K562 (cell line): ENCODE data around the gene CPED1. TPM values are rescaled to one million over a fixed set of nuclear protein-coding genes. Genes with fewer than 3 reads are reported as not detected.

ENCODE experiments used
- CAMTA2 ChIP-seq: fragments of 250-450 bp; sonication (Bioruptor Pico); conservative IDR thresholded peaks from 2 replicates; pipeline ENCODE4 v1.5.1; 2022
- CBFB ChIP-seq: sonication (generic); formaldehyde crosslinking; IDR thresholded peaks from 2 replicates; pipeline ENCODE4 v1.4.0; 2020; ENCODE audit warnings: mild to moderate bottlenecking, missing genetic modification reagents
- JUN ChIP-seq, 2 experiments: sonication (generic) in 1 of 2; formaldehyde crosslinking in 1 of 2; IDR thresholded peaks; 2 replicates each; pipeline versions ENCODE4 v1.6.1 to v1.8.0; 2012 to 2022; ENCODE audit warnings: borderline replicate concordance in 2 of 2, mild to moderate bottlenecking in 2 of 2, improper control_type of control experiment in 1 of 2, low read depth in 1 of 2, low read length in 1 of 2, missing genetic modification reagents in 1 of 2
- MEF2D ChIP-seq: conservative IDR thresholded peaks from 2 replicates; pipeline ENCODE4 v1.6.1; 2016; ENCODE audit warnings: low read depth, missing genetic modification characterization, missing compliant biosample characterization
- PRMT5 ChIP-seq: sonication (generic); formaldehyde crosslinking; IDR thresholded peaks from 2 replicates; pipeline ENCODE4 v1.5.0; 2020; ENCODE audit warnings: missing genetic modification reagents
- RBM39 ChIP-seq: fragments of 200-400 bp; formaldehyde crosslinking; optimal IDR thresholded peaks from 2 replicates; pipeline ENCODE3; 2018; ENCODE audit warnings: low read depth, low read length
- STAG1 ChIP-seq: sonication (generic); formaldehyde crosslinking; IDR thresholded peaks from 2 replicates; pipeline ENCODE4 v1.5.0; 2020; ENCODE audit warnings: missing genetic modification reagents, borderline replicate concordance
- TCF7 ChIP-seq: sonication (generic); IDR thresholded peaks from 2 replicates; pipeline ENCODE4 v1.6.1; 2016; ENCODE audit warnings: antibody characterized with exemption, borderline replicate concordance
- ZNF133 ChIP-seq: fragments of 250-450 bp; sonication (Bioruptor Pico); IDR thresholded peaks from 2 replicates; pipeline ENCODE4 v1.4.0; 2020; ENCODE audit warnings: mild to moderate bottlenecking
- polyA plus RNA-seq, 8 experiments: library from polyadenylated mRNA; depleted of rRNA in 4 of 8; stranded (reverse) in 5 of 8; unstranded in 3 of 8; fragments of >200 nt; fragmentation: Nextera tagmentation in 2 of 8; fragmentation: Illumina TruSeq in 1 of 8; extraction: Ambion mirVana in 2 of 8; extraction: Trizol in 1 of 8; gene quantifications; 2 replicates each; pipeline versions ENCODE4 v1.2.1 to v1.2.3, GENCODE V29; 2011 to 2014; ENCODE audit warnings: inconsistent platforms in 1 of 8, missing spikeins in 1 of 8
- total RNA-seq, 7 experiments: library from RNA; depleted of rRNA in 6 of 7; stranded (reverse); fragments of >200 nt in 6 of 7; fragmentation: Illumina TruSeq in 2 of 7; extraction: Trizol in 2 of 7; gene quantifications; 2 replicates each; pipeline versions ENCODE4 v1.2.1 to v1.2.3, GENCODE V29; 2011 to 2021; ENCODE audit warnings: low replicate concordance in 1 of 7
- TF ChIP-seq, protein P1 (sequence below), 2 experiments: fragments of 450-650 bp in 1 of 2; sonication (generic) in 1 of 2; formaldehyde crosslinking in 1 of 2; IDR thresholded peaks; 2 replicates each; pipeline versions ENCODE4 v1.7.1 to v1.9.0; 2016 to 2022; ENCODE audit warnings: inconsistent platforms in 1 of 2, mild to moderate bottlenecking in 1 of 2, missing genetic modification reagents in 1 of 2
- TF ChIP-seq, protein P2 (sequence below): fragments of 250-450 bp; sonication (Bioruptor Pico); IDR thresholded peaks from 2 replicates; pipeline ENCODE4 v1.4.0; 2020; ENCODE audit warnings: mild to moderate bottlenecking, moderate library complexity, borderline replicate concordance
- TF ChIP-seq, protein P3 (sequence below): fragments of 200-400 bp; formaldehyde crosslinking; IDR thresholded peaks from 2 replicates; pipeline ENCODE4 v1.6.1; 2017; ENCODE audit warnings: mild to moderate bottlenecking, low read depth, low read length, moderate library complexity

CPED1 gene
- total and polyA plus RNA-seq, 9 of the 15 experiments (the other 6 are each of a cell fraction or from before 2014, with no cell fraction given), result 195 to 393 (median 290) TPM

DNA sequence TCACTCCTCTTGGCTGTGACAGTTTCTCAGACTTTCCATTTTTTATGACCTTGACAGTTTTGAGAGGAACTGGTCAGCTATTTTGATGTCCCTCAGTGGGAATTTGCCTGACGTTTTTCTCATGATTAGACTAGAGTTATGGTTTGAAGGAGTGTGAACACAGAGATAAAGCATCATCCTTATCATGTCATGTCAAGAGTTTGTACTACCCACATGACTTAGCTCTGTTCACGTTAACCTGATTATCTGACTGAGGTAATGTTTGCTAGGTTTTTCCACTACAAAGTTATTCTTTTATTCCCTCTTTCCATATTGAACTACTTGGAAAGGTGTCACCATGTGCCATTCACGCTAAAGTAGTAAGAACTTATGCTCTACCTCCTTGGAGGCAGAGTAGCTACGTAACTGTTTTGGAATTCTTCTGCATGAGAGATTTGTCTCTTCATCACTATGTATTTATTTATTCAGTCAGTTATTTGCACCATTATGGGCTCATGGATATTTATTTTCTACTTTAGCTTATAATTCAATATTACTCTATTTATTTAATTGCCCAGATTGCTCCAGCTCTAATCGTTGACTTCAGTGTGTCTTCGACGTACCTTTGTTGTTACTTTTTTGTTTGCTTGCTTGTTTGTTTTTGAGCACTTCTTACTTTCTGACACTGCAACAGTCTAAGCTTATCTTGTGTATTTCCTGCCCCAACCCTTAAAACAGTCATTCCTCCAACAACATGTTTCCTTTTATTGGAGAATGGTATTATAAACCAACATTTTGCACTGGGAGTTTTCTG, 50.4 kb downstream of the CPED1 start (continued):
- TF ChIP-seq, protein P1, sequence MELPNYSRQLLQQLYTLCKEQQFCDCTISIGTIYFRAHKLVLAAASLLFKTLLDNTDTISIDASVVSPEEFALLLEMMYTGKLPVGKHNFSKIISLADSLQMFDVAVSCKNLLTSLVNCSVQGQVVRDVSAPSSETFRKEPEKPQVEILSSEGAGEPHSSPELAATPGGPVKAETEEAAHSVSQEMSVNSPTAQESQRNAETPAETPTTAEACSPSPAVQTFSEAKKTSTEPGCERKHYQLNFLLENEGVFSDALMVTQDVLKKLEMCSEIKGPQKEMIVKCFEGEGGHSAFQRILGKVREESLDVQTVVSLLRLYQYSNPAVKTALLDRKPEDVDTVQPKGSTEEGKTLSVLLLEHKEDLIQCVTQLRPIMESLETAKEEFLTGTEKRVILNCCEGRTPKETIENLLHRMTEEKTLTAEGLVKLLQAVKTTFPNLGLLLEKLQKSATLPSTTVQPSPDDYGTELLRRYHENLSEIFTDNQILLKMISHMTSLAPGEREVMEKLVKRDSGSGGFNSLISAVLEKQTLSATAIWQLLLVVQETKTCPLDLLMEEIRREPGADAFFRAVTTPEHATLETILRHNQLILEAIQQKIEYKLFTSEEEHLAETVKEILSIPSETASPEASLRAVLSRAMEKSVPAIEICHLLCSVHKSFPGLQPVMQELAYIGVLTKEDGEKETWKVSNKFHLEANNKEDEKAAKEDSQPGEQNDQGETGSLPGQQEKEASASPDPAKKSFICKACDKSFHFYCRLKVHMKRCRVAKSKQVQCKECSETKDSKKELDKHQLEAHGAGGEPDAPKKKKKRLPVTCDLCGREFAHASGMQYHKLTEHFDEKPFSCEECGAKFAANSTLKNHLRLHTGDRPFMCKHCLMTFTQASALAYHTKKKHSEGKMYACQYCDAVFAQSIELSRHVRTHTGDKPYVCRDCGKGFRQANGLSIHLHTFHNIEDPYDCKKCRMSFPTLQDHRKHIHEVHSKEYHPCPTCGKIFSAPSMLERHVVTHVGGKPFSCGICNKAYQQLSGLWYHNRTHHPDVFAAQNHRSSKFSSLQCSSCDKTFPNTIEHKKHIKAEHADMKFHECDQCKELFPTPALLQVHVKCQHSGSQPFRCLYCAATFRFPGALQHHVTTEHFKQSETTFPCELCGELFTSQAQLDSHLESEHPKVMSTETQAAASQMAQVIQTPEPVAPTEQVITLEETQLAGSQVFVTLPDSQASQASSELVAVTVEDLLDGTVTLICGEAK (IDR thresholded peaks at IDR 0.05), result no peak
- TF ChIP-seq, protein P1 (CRISPR knock-in tag; IDR thresholded peaks at IDR 0.05), result no peak
- TF ChIP-seq, protein P2, sequence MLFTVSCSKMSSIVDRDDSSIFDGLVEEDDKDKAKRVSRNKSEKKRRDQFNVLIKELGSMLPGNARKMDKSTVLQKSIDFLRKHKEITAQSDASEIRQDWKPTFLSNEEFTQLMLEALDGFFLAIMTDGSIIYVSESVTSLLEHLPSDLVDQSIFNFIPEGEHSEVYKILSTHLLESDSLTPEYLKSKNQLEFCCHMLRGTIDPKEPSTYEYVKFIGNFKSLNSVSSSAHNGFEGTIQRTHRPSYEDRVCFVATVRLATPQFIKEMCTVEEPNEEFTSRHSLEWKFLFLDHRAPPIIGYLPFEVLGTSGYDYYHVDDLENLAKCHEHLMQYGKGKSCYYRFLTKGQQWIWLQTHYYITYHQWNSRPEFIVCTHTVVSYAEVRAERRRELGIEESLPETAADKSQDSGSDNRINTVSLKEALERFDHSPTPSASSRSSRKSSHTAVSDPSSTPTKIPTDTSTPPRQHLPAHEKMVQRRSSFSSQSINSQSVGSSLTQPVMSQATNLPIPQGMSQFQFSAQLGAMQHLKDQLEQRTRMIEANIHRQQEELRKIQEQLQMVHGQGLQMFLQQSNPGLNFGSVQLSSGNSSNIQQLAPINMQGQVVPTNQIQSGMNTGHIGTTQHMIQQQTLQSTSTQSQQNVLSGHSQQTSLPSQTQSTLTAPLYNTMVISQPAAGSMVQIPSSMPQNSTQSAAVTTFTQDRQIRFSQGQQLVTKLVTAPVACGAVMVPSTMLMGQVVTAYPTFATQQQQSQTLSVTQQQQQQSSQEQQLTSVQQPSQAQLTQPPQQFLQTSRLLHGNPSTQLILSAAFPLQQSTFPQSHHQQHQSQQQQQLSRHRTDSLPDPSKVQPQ, result no peak; the same call in 1 of the 2 replicates
- no peak for TF ChIP-seq RBM39
- TF ChIP-seq JUN (IDR thresholded peaks at IDR 0.05; ENCODE audit: borderline replicate concordance, low read depth, low read length), result peak; percentile 56
- no peak for TF ChIP-seq JUN (CRISPR knock-in tag; IDR thresholded peaks at IDR 0.05; ENCODE audit: borderline replicate concordance)
- TF ChIP-seq STAG1 (CRISPR knock-in tag), result no peak
- TF ChIP-seq TCF7, result no peak; the same call in 1 of the 2 replicates
- no peak for TF ChIP-seq PRMT5 (CRISPR knock-in tag)
- peak; percentile 94 for TF ChIP-seq MEF2D (tag)
- no peak for TF ChIP-seq CAMTA2 (CRISPR knock-in tag)
- TF ChIP-seq, protein P3, sequence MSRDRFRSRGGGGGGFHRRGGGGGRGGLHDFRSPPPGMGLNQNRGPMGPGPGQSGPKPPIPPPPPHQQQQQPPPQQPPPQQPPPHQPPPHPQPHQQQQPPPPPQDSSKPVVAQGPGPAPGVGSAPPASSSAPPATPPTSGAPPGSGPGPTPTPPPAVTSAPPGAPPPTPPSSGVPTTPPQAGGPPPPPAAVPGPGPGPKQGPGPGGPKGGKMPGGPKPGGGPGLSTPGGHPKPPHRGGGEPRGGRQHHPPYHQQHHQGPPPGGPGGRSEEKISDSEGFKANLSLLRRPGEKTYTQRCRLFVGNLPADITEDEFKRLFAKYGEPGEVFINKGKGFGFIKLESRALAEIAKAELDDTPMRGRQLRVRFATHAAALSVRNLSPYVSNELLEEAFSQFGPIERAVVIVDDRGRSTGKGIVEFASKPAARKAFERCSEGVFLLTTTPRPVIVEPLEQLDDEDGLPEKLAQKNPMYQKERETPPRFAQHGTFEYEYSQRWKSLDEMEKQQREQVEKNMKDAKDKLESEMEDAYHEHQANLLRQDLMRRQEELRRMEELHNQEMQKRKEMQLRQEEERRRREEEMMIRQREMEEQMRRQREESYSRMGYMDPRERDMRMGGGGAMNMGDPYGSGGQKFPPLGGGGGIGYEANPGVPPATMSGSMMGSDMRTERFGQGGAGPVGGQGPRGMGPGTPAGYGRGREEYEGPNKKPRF, result no peak
- TF ChIP-seq CBFB (CRISPR knock-in tag), result no peak
- TF ChIP-seq ZNF133 (CRISPR knock-in tag), result no peak
